Measurements from ENCODE around the gene ALMS1. TPM values are rescaled to one million over a fixed set of nuclear protein-coding genes. Genes with fewer than 3 reads are reported as not detected.
A peak's percentile ranks its signal among the peaks of the same experiment; 100 is the strongest.

Gene ALMS1
- total and polyA plus RNA-seq, 4 donors, result 22.0 to 55.3 (median 36.8) TPM

- Histone ChIP-seq H3K4me3 (ENCODE audit: low read depth, low read length) (peak overlapping the region; percentile 56), H3K27ac (ENCODE audit: low read depth, low read length) (no peak overlapping the region), H3K9me3 (ENCODE audit: control insufficient read depth, insufficient read depth, low read length) (no peaks in the 10 kb centered on the region), H3K36me3 (ENCODE audit: control insufficient read depth, insufficient read depth, low read length) (no peaks in the 10 kb centered on the region), H3K4me1 (ENCODE audit: control insufficient read depth, insufficient read depth, low read length) (no peaks in the 10 kb centered on the region), H3K27me3 (ENCODE audit: control insufficient read depth, insufficient read depth, low read length) (no peaks in the 10 kb centered on the region)
- 12% methylated on average over 4 of the region's 6 CpGs for WGBS (ENCODE audit: insufficient coverage)
- peak in 1 of 6 donors; percentile 2 for DNase-seq (ENCODE audit: low read depth in 4 of 6, low spot score in 6 of 6)
Measured at GRCh38 chr2:73386894-73387636, 1.4 kb downstream of the ALMS1 start.

- no peak overlapping the region for H3K27ac ChIP-seq (ENCODE audit: low read depth, low read length)
- WGBS (ENCODE audit: insufficient coverage), result 100% methylated on average over 5 of the region's 9 CpGs
Measured at GRCh38 chr2:73402386-73403103, 16.9 kb downstream of the ALMS1 start.

GRCh38 chr2:73403237-73403636 is 17.6 kb downstream of the ALMS1 start:
- Histone ChIP-seq H3K27ac (ENCODE audit: low read depth, low read length) (no peak overlapping the region), H3K9me3 (ENCODE audit: control insufficient read depth, insufficient read depth, low read length) (peaks cover 15% of the 10 kb centered on the region), H3K27me3 (ENCODE audit: control insufficient read depth, insufficient read depth, low read length) (no peaks in the 10 kb centered on the region), H3K4me3 (ENCODE audit: low read depth, low read length) (no peak overlapping the region), H3K4me1 (ENCODE audit: control insufficient read depth, insufficient read depth, low read length) (no peaks in the 10 kb centered on the region), H3K36me3 (ENCODE audit: control insufficient read depth, insufficient read depth, low read length) (peaks cover 11% of the 10 kb centered on the region)
- WGBS (ENCODE audit: insufficient coverage), result no CpG with 5 or more reads among the region's 1 CpG
- no peak for DNase-seq (ENCODE audit: low read depth in 4 of 6, low spot score in 6 of 6)

More at GRCh38 chr2:73402386-73403103, 16.9 kb downstream of the ALMS1 start:
- no peaks in the 10 kb centered on the region for H3K4me1 ChIP-seq (ENCODE audit: control insufficient read depth, insufficient read depth, low read length)
- no peak overlapping the region for H3K4me3 ChIP-seq (ENCODE audit: low read depth, low read length)
- peaks cover 11% of the 10 kb centered on the region for H3K36me3 ChIP-seq (ENCODE audit: control insufficient read depth, insufficient read depth, low read length)
- H3K27me3 ChIP-seq (ENCODE audit: control insufficient read depth, insufficient read depth, low read length), result no peaks in the 10 kb centered on the region
- H3K9me3 ChIP-seq (ENCODE audit: control insufficient read depth, insufficient read depth, low read length), result peaks cover 15% of the 10 kb centered on the region
- DNase-seq (ENCODE audit: low read depth in 4 of 6, low spot score in 6 of 6), result no peak

- 93% methylated on average over 3 of the region's 5 CpGs for WGBS (ENCODE audit: insufficient coverage)
- no peak for DNase-seq (ENCODE audit: low read depth in 4 of 6, low spot score in 6 of 6)
- Histone ChIP-seq H3K27ac (ENCODE audit: low read depth, low read length) (no peak overlapping the region), H3K4me3 (ENCODE audit: low read depth, low read length) (no peak overlapping the region), H3K4me1 (ENCODE audit: control insufficient read depth, insufficient read depth, low read length) (no peaks in the 10 kb centered on the region), H3K27me3 (ENCODE audit: control insufficient read depth, insufficient read depth, low read length) (no peaks in the 10 kb centered on the region), H3K9me3 (ENCODE audit: control insufficient read depth, insufficient read depth, low read length) (peaks cover 10% of the 10 kb centered on the region), H3K36me3 (ENCODE audit: control insufficient read depth, insufficient read depth, low read length) (peaks cover 8% of the 10 kb centered on the region)
Measured at GRCh38 chr2:73404409-73404808, 18.8 kb downstream of the ALMS1 start.

GRCh38 chr2:73406996-73407395 is 21.4 kb downstream of the ALMS1 start:
- Histone ChIP-seq H3K27ac (ENCODE audit: low read depth, low read length) (no peak overlapping the region), H3K4me3 (ENCODE audit: low read depth, low read length) (no peak overlapping the region), H3K27me3 (ENCODE audit: control insufficient read depth, insufficient read depth, low read length) (no peaks in the 10 kb centered on the region), H3K9me3 (ENCODE audit: control insufficient read depth, insufficient read depth, low read length) (peaks cover 8% of the 10 kb centered on the region), H3K36me3 (ENCODE audit: control insufficient read depth, insufficient read depth, low read length) (no peaks in the 10 kb centered on the region), H3K4me1 (ENCODE audit: control insufficient read depth, insufficient read depth, low read length) (no peaks in the 10 kb centered on the region)
- no peak for DNase-seq (ENCODE audit: low read depth in 4 of 6, low spot score in 6 of 6)
- WGBS (ENCODE audit: insufficient coverage), result no CpG with 5 or more reads among the region's 2 CpGs

- H3K27me3 ChIP-seq (ENCODE audit: control insufficient read depth, insufficient read depth, low read length), result no peaks in the 10 kb centered on the region
- H3K4me3 ChIP-seq (ENCODE audit: low read depth, low read length), result no peak overlapping the region
- WGBS (ENCODE audit: insufficient coverage), result 80% methylated on average over 1 of the region's 3 CpGs
- DNase-seq (ENCODE audit: low read depth in 4 of 6, low spot score in 6 of 6), result no peak
- no peak overlapping the region for H3K27ac ChIP-seq (ENCODE audit: low read depth, low read length)
- no peaks in the 10 kb centered on the region for H3K4me1 ChIP-seq (ENCODE audit: control insufficient read depth, insufficient read depth, low read length)
- H3K36me3 ChIP-seq (ENCODE audit: control insufficient read depth, insufficient read depth, low read length), result no peaks in the 10 kb centered on the region
- peaks cover 3% of the 10 kb centered on the region for H3K9me3 ChIP-seq (ENCODE audit: control insufficient read depth, insufficient read depth, low read length)
Measured at GRCh38 chr2:73408198-73408597, 22.6 kb downstream of the ALMS1 start.

GRCh38 chr2:73414696-73415095 is 29.1 kb downstream of the ALMS1 start:
- Histone ChIP-seq H3K4me1 (ENCODE audit: control insufficient read depth, insufficient read depth, low read length) (no peaks in the 10 kb centered on the region), H3K9me3 (ENCODE audit: control insufficient read depth, insufficient read depth, low read length) (no peaks in the 10 kb centered on the region), H3K36me3 (ENCODE audit: control insufficient read depth, insufficient read depth, low read length) (no peaks in the 10 kb centered on the region), H3K27me3 (ENCODE audit: control insufficient read depth, insufficient read depth, low read length) (no peaks in the 10 kb centered on the region), H3K4me3 (ENCODE audit: low read depth, low read length) (no peak overlapping the region), H3K27ac (ENCODE audit: low read depth, low read length) (no peak overlapping the region)
- no CpG with 5 or more reads among the region's 3 CpGs for WGBS (ENCODE audit: insufficient coverage)
- no peak for DNase-seq (ENCODE audit: low read depth in 4 of 6, low spot score in 6 of 6)

GRCh38 chr2:73415906-73416305 is 30.3 kb downstream of the ALMS1 start:
- Histone ChIP-seq H3K27me3 (ENCODE audit: control insufficient read depth, insufficient read depth, low read length) (no peaks in the 10 kb centered on the region), H3K4me1 (ENCODE audit: control insufficient read depth, insufficient read depth, low read length) (no peaks in the 10 kb centered on the region), H3K27ac (ENCODE audit: low read depth, low read length) (no peak overlapping the region), H3K36me3 (ENCODE audit: control insufficient read depth, insufficient read depth, low read length) (no peaks in the 10 kb centered on the region), H3K9me3 (ENCODE audit: control insufficient read depth, insufficient read depth, low read length) (no peaks in the 10 kb centered on the region), H3K4me3 (ENCODE audit: low read depth, low read length) (no peak overlapping the region)
- no peak for DNase-seq (ENCODE audit: low read depth in 4 of 6, low spot score in 6 of 6)
- WGBS (ENCODE audit: insufficient coverage), result 100% methylated on average over 1 of the region's 2 CpGs

- DNase-seq (ENCODE audit: low read depth in 4 of 6, low spot score in 6 of 6), result peak; percentile 13 to 72 (median 44)
- Histone ChIP-seq H3K27me3 (ENCODE audit: control insufficient read depth, insufficient read depth, low read length) (no peaks in the 10 kb centered on the region), H3K4me1 (ENCODE audit: control insufficient read depth, insufficient read depth, low read length) (no peaks in the 10 kb centered on the region), H3K4me3 (ENCODE audit: low read depth, low read length) (no peak overlapping the region), H3K27ac (ENCODE audit: low read depth, low read length) (no peak overlapping the region), H3K36me3 (ENCODE audit: control insufficient read depth, insufficient read depth, low read length) (no peaks in the 10 kb centered on the region), H3K9me3 (ENCODE audit: control insufficient read depth, insufficient read depth, low read length) (no peaks in the 10 kb centered on the region)
- WGBS (ENCODE audit: insufficient coverage), result 42% methylated on average over 7 of the region's 7 CpGs
Measured at GRCh38 chr2:73418343-73418742, 32.7 kb downstream of the ALMS1 start.

- H3K4me1 ChIP-seq (ENCODE audit: control insufficient read depth, insufficient read depth, low read length), result no peaks in the 10 kb centered on the region
Measured at GRCh38 chr2:73423913-73424312, 38.3 kb downstream of the ALMS1 start.

More at GRCh38 chr2:73423913-73424312, 38.3 kb downstream of the ALMS1 start:
- Histone ChIP-seq H3K9me3 (ENCODE audit: control insufficient read depth, insufficient read depth, low read length) (no peaks in the 10 kb centered on the region), H3K36me3 (ENCODE audit: control insufficient read depth, insufficient read depth, low read length) (no peaks in the 10 kb centered on the region), H3K27me3 (ENCODE audit: control insufficient read depth, insufficient read depth, low read length) (no peaks in the 10 kb centered on the region), H3K4me3 (ENCODE audit: low read depth, low read length) (no peak overlapping the region), H3K27ac (ENCODE audit: low read depth, low read length) (no peak overlapping the region)
- no peak for DNase-seq (ENCODE audit: low read depth in 4 of 6, low spot score in 6 of 6)
- 90% methylated on average over 3 of the region's 3 CpGs for WGBS (ENCODE audit: insufficient coverage)
